Measurements from ENCODE around the gene DLX5. TPM values are rescaled to one million over a fixed set of nuclear protein-coding genes. Genes with fewer than 3 reads are reported as not detected.

Gene DLX5
- total and polyA plus RNA-seq, 8 donors: 0.23 to 11.7 TPM; not detected in 6

DNA sequence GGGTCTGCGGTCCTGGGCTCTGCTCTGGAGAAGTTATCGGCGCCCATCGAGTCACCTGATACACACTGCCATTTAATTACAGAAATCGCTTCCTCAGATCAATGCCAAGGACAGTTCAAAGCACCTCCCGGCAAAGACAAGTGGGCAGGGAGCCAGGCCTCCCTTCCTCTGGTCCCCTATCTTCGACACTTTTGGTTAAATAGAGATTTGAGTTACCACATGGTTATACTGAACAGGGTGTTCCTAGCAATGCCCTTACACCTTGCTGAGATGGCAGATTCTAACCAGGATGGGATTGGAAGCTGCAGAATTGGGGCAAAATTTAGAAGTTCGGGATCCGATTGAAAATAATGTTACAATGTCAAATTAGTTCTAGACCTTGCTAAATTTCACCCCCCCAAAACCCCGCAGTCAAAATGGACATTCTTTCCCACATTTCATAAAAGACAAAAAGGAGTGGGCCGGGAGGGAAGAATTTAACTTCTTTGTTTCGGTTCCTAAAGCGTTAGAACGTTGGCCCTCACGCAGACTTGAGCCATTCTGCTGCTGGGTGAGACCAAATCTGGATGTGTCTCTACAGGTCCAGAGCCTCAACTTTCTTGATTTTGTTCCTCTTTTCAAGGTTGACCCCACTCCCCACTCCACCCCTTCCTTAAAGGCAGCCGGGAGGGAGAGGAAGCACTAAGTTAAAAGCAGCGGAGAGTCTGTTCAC is 2.2 kb upstream of the DLX5 start:
- Histone ChIP-seq H3K27ac (no peak overlapping the region), H3K36me3 (no peaks in the 10 kb centered on the region), H3K27me3 (peaks cover 22 to 99% (median 55%) of the 10 kb centered on the region in 3 donors), H3K4me1 (peaks cover 21 to 55% (median 47%) of the 10 kb centered on the region in 4 donors), H3K9me3 (no peaks in the 10 kb centered on the region), H3K4me3 (peak overlapping the region; percentile 24 to 55 (median 39))
- 12 to 19% (median 17%) methylated on average over 17 of the region's 17 CpGs for WGBS, 5 donors
- DNase-seq: peak in 1 of 2 donors; percentile 23
- TF ChIP-seq POLR2A (IDR thresholded peaks at IDR 0.05): no peak
- TF ChIP-seq, protein P1, sequence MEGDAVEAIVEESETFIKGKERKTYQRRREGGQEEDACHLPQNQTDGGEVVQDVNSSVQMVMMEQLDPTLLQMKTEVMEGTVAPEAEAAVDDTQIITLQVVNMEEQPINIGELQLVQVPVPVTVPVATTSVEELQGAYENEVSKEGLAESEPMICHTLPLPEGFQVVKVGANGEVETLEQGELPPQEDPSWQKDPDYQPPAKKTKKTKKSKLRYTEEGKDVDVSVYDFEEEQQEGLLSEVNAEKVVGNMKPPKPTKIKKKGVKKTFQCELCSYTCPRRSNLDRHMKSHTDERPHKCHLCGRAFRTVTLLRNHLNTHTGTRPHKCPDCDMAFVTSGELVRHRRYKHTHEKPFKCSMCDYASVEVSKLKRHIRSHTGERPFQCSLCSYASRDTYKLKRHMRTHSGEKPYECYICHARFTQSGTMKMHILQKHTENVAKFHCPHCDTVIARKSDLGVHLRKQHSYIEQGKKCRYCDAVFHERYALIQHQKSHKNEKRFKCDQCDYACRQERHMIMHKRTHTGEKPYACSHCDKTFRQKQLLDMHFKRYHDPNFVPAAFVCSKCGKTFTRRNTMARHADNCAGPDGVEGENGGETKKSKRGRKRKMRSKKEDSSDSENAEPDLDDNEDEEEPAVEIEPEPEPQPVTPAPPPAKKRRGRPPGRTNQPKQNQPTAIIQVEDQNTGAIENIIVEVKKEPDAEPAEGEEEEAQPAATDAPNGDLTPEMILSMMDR (IDR thresholded peaks at IDR 0.05): no peak
- no peak for TF ChIP-seq POLR2AphosphoS5 (IDR thresholded peaks at IDR 0.05)
- TF ChIP-seq EP300 (IDR thresholded peaks at IDR 0.05): no peak
- intact Hi-C loops (cut with DNase I; ENCODE audit: low total_unique reads): loop anchor here (5.0 to 10.0 kb wide), 2 partner anchors 950 to 1112 kb away; no protein-coding TSS in a partner anchor

DNA sequence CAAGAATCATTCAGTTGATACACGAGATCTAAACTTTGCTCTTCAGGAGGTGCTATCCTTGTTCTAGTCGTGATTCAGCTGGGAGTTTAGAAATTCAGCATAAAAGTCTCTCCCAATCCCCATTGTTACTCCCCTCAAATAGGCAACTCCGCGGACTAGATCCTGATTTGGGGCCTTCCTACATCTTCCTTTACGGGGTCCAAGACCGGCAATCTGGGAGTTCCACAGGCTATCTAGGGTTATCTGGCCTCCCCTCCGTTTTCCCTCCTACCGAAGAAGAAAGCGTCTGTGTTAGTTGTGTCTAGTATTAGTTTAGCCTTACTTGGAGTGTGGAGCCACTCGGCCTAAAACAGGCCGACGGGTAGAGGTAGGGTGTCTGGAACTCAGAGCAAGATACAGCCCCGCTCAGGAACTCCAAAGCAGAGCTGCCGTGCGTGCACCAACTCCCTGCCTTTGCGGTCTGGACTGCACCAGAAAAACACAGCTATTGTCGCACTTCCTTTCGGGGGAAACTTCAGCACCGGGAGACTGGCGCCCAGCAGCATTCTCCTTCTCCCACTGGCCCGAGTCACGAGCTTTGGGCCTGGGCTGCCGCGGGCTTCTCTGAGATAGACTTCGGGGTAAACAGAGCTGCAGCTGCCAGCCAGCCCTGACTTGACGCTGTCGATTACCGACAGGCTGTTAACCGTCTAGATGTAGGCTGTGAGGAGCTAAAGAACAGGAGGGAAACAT is 1.5 kb upstream of the DLX5 start:
- Histone ChIP-seq H3K27ac (no peak overlapping the region), H3K36me3 (no peaks in the 10 kb centered on the region), H3K4me1 (peaks cover 21 to 62% (median 54%) of the 10 kb centered on the region in 4 donors), H3K4me3 (peak overlapping the region in 3 of 4 donors; percentile 24 to 55 (median 43)), H3K9me3 (peaks cover 0 to 3% (median 0%) of the 10 kb centered on the region in 4 donors), H3K27me3 (peaks cover 30 to 99% (median 62%) of the 10 kb centered on the region in 3 donors)
- intact Hi-C loops (cut with DNase I; ENCODE audit: low total_unique reads): loop anchor here (5.0 to 10.0 kb wide), 2 partner anchors 949 to 1111 kb away; no protein-coding TSS in a partner anchor
- peak; percentile 48 to 58 for DNase-seq
- 4 to 15% (median 6%) methylated on average over 24 to 29 of the region's 29 CpGs for WGBS, 5 donors
- TF ChIP-seq POLR2AphosphoS5 (IDR thresholded peaks at IDR 0.05): no peak
- TF ChIP-seq POLR2A (IDR thresholded peaks at IDR 0.05): no peak
- TF ChIP-seq EP300 (IDR thresholded peaks at IDR 0.05): no peak
- TF ChIP-seq, protein P1 (IDR thresholded peaks at IDR 0.05): no peak

DNA sequence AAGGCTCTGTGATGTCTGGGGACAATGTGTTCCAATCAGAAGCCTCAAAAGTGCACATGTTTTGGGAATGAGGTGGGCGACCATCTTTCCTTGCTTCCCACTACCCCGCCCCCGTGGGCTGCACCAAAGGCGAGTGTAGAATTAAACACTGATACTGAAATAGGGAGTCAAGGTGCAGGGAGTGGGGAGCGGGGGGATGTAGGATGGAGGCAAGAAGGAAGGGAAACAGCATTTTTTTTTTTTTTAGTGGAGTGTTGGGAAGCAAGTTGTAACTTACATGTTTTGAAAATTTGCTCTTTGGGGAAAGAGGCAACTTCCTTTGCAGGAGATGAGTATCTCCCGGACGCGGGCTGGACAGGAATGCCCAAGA is 484 bp upstream of the DLX5 start:
- peaks cover 0 to 7% (median 0%) of the 10 kb centered on the region in 4 donors for H3K9me3 ChIP-seq
- intact Hi-C loops (cut with DNase I; ENCODE audit: low total_unique reads): loop anchor here (5.0 to 10.0 kb wide), 2 partner anchors 948 to 1110 kb away; no protein-coding TSS in a partner anchor
- H3K36me3 ChIP-seq: no peaks in the 10 kb centered on the region
- TF ChIP-seq POLR2AphosphoS5 (IDR thresholded peaks at IDR 0.05) (no peak), EP300 (IDR thresholded peaks at IDR 0.05) (no peak), POLR2A (IDR thresholded peaks at IDR 0.05) (no peak)
- TF ChIP-seq, protein P1 (IDR thresholded peaks at IDR 0.05): no peak
- peak overlapping the region in 2 of 4 donors; percentile 24 to 36 for H3K4me3 ChIP-seq
- H3K27ac ChIP-seq: no peak overlapping the region
- DNase-seq: no peak
- WGBS, 5 donors: 6 to 11% (median 8%) methylated on average over 8 of the region's 8 CpGs
- peaks cover 36 to 99% (median 73%) of the 10 kb centered on the region in 3 donors for H3K27me3 ChIP-seq
- peaks cover 21 to 68% (median 59%) of the 10 kb centered on the region in 4 donors for H3K4me1 ChIP-seq
